Left forelimb (tissue), 1 donor: ENCODE measurements around the gene RNF212.

ENCODE experiments used
- DNase-seq: peaks from one replicate; pipeline ENCODE4 v3.0.0-alpha.2; 2018; ENCODE audit warnings: low spot score

Gene RNF212

GRCh38 chr4:1036095-1036494 is 77.3 kb downstream of the RNF212 start:
- no peak for DNase-seq

- DNase-seq = no peak
Measured at GRCh38 chr4:1035510-1035909, 77.9 kb downstream of the RNF212 start.

- DNase-seq = peak; percentile 86
Measured at GRCh38 chr4:1033840-1034551, 79.4 kb downstream of the RNF212 start.

- no peak for DNase-seq
Measured at GRCh38 chr4:1032861-1033260, 80.5 kb downstream of the RNF212 start.

- no peak for DNase-seq
Measured at GRCh38 chr4:1031956-1032795, 81.2 kb downstream of the RNF212 start.

GRCh38 chr4:1031346-1031745 is 82.0 kb downstream of the RNF212 start:
- no peak for DNase-seq

GRCh38 chr4:1030559-1030958 is 82.8 kb downstream of the RNF212 start:
- DNase-seq = no peak

- no peak for DNase-seq
Measured at GRCh38 chr4:1030031-1030430, 83.3 kb downstream of the RNF212 start.

- DNase-seq = no peak
Measured at GRCh38 chr4:1029529-1029928, 83.8 kb downstream of the RNF212 start.

GRCh38 chr4:1028574-1029220 is 84.7 kb downstream of the RNF212 start:
- no peak for DNase-seq

GRCh38 chr4:1027915-1028238 is 85.5 kb downstream of the RNF212 start:
- no peak for DNase-seq

GRCh38 chr4:1027219-1027914 is 86.0 kb downstream of the RNF212 start:
- no peak for DNase-seq

- DNase-seq = no peak
Measured at GRCh38 chr4:1026115-1026514, 87.2 kb downstream of the RNF212 start.

- DNase-seq = no peak
Measured at GRCh38 chr4:1024882-1025545, 88.3 kb downstream of the RNF212 start.

GRCh38 chr4:1023895-1024740 is 89.2 kb downstream of the RNF212 start:
- DNase-seq = no peak

- no peak for DNase-seq
Measured at GRCh38 chr4:1023075-1023640, 90.2 kb downstream of the RNF212 start.

GRCh38 chr4:1022739-1023066 is 90.7 kb downstream of the RNF212 start:
- no peak for DNase-seq

- DNase-seq = no peak
Measured at GRCh38 chr4:1022051-1022738, 91.2 kb downstream of the RNF212 start.
